ENCODE data around the gene LSM3. TPM values are rescaled to one million over a fixed set of nuclear protein-coding genes. Genes with fewer than 3 reads are reported as not detected.

The LSM3 gene
- total RNA-seq, 1 donor from 2014 or later: 8.8 TPM

DNA sequence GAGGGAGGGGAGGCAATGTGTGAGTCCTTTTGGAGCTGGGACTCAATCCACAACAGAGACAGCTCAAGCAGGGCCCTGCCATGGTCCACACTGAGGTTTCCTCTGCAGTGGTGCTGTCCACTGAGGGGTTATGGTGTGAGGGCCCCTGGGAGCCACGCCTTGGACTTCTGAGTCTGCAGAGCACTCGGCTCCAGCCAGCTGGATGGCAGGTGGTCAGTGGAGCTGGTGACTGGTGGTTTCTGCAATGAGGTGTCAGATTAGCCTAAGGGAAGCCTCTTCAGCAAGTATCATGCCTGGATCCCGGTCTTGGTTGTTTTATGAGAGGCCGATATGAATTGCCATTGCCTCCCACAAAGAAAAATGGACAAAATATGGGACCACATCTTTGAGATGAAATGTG, 21.7 kb downstream of the LSM3 start:
- DNase-seq (ENCODE audit: low read depth, low spot score): no peak

DNA sequence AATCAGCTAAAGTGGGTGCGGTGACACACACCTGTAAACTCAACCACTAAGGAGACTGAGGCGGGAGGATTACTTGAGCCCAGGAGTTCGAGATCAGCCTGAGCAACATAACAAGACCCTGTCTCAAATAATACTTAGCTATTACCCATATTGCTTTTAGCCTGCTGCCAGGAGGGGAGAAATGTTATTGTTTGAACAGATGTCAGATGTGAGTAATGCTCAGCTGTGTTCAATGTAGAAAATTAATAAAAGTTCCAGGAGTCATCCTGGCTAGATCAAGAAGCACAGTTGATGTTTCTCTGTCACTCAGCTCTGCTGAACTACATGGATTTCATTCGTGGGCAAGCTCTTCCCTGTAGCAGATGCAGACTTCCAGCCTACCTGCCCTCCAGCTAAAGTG, 22.2 kb downstream of the LSM3 start:
- DNase-seq (ENCODE audit: low read depth, low spot score): no peak

DNA sequence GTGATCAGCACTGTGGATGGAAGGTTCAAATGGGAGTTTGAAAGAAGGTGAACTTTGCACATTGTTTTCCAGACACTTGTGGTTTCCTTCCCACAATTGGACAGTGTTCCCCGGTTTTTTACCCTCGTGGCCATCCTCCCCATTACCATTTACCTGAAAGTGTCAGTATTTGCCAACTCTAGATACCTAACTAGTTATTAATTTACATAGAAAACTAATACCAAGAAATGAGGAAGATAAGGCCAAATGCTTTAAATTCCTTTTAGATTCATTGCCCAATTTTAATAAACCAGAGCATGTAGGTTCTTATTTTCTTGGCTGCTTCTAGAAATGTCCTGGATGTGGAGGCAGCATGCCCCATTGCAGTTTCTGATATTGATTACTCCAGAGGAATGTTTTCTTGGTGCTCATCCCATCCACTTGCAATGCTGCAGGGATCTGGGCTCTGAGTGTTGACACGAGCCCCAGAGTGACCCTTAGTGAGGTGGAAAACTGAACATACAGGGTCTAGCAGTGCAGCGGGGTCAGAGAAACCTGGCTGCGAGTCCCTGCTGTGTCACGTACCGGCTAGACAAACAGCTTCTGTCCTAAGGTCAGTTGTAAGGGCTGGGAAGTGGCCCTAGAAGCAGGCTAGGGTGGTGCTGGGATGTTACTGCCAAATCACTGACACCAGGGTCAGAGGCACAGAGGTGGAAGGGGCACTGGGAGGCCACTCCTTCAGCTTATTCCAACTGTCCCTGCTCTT, 23.5 kb downstream of the LSM3 start:
- no peak for DNase-seq (ENCODE audit: low read depth, low spot score)

DNA sequence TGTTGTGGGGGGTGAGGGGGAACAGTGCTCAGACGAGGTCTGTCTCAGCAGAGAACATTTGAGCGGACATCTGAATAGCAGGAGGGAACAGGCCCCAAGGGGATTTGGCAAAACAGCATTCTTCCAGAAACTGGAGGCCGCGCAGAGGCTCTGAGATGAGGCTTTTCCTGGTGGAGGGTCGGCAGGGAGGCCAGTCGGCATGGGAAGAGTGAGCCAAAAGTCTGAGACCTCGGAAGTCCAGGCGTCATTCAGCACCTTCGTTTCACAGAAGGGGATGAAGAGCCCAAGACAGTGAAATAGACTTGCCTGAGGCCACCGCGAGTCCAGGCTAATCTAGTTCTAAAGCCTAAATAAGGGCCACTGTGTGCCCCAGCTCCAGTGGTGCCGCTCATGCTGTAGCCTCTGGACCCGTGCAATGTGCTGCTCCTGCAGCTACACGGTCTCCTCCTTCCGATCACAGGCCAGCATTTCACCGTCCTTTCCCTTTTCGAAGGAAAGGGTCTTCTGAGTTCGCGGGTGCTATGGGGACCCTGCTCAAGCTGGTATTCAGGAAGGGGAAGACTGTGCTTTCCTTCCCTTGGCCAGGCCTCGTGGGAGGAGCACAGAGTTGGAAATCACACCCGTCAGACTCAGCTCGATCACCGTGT, 24.4 kb downstream of the LSM3 start:
- DNase-seq (ENCODE audit: low read depth, low spot score): no peak

DNA sequence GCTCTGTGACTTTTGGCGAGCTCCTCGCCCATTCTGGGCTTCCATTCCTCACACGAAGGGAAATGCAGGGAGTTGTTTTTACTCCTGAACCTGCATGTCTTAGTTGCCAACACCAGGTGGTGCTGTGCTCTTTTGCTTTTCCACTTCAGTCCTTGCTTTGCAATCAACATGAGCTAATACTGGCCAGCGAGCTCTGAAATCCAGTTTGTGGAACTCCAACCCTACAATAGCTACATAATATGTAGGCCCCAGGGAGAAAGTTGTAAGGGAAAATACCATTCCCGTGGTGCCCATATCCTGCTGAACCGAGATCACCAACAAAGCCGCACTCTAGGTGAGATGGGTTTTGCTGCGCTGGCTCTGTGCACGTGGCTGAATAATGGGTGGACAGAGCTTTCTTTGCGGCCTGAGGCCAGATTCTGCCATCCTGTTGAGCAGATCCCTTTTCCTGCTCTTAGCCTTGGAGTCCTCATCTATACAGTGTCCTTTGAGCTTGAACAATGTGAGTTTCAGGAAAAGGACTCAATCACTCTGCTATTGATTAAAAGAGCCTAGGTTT, 25.0 kb downstream of the LSM3 start:
- peak; percentile 55 for DNase-seq (ENCODE audit: low read depth, low spot score)

DNA sequence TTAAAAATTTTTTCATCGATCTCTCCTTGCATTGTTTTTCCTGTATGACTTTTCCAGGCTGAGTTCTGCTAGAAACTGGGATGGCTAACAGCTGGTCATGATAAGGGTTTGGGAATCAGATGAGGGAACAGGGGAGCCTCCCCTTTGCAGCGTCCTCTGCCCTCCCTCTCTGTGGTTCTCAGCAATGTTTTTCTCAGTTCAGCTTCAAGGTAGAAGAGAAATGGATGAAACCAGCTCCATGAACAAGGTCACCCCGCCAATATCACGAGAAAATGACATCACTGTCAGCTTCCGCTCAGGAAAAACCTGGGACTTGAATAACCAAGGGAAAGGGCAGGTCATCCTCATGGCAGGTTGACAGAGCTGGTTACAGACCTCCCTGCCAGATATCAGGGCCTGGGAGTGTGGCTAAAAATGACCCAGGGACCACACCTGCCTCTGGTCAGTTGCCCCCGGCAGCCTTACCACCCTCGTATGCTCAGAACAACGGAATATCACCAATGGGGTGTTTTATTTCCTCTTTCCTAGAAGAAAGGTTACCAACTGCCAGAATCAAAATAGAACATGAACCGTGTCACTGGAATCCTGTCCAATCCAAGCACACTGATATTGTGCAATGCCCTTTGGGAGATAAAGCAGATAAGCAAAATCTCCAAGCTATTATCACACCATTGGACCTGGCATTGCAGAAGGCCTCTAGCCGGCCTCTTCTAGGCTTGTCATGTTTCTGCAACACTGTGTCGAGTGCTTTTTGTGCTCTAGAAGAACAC, 26.1 kb downstream of the LSM3 start:
- no peak for DNase-seq (ENCODE audit: low read depth, low spot score)

DNA sequence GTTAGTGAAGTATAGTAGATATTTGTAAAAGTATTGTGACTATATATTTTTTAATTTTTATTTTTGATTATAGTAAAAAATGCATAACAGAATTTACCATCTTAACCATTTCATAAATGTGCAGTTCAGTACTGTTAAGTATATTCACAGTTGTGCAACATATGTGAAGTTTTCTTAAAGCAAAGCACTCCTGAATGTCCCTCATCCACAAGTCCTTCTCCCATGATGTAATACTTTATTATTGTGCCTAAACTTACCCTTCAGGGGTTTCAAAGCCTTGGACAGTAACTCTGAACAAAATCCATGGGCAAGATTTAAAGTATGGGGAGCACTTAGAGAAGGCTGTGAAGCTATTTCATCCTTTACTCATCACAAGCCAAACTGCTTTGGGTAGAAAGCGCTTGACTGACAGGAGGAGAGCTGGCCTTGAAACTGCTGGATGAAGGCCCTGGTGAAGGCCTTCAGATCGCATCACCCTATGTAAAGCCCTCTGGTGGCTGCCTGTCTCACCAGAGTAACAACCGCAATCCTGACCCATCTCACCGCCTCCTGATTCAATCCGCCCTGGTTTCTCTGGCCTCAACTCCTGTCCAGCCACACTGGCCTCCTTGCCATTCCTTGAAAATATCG, 28.0 kb downstream of the LSM3 start:
- no peak for DNase-seq (ENCODE audit: low read depth, low spot score)

DNA sequence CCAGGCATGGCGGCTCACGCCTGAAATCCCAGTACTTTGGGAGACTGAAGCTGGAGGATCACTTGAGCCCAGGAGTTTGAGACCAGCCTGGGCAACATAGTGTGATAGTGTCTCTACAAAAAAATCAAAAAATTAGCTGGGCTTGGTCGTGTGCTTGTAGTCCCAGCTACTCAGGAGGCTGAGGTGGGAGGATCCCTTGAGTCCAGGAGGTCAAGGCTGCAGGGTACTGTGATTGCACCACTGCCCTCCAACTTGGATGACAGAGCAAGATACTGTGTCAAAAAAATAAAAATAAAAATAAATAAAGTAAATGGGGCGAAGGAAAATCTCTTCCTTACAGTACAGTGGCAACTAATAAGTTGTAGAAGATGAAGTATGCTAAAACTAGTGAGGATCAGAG, 29.6 kb downstream of the LSM3 start:
- no peak for DNase-seq (ENCODE audit: low read depth, low spot score)

DNA sequence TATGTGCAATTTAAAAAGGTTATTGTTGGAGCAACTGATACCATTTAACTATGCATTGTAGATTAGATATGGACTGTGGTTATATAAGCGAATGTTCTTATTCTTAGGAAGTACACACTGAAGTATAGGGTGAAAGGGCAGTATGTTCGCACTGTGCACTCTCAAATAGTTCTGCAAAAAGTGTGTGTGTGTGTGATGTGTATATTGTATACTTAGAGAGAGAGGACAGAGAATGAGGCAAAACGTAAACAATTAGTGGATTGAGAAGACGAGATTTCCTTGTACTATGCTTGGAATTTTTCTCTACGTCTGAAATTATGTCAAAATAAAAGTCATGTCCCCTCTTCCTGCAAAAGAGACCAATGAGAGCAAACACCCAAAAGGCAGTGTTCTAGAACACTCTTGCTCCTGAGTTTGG, 30.4 kb downstream of the LSM3 start:
- DNase-seq (ENCODE audit: low read depth, low spot score): no peak

DNA sequence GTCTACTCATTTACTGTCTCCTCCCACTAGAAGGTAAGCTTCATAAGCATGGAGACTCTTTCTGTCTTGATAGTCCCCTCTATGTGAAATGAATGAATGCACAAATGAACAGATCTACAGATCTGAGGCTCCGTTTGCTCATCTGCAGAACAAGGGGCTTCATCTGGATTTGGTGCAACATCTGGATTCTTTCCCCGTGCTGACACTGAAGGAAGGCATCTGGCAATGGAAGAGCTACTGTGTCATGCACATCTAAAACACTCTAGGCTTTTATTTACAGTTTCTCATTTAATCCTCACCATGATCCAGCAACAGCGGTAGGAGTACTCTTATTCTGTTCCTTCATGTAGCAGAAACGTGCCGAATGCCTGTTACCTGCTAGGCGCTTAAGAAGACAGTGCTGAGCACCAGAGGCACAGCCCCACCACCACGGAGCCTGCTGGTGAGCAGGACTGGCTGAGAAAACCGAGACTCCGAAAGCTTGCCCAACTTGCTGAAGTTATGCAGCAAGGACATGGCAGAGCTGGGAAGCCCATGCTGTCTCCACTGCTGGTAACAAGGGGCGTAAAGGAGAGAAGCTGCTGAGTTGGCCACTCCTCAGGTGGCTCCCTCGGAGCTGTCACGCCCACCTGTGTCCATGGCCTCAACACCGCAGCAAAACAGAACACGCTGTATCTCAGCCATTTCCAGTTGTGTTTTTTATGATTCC, 31.1 kb downstream of the LSM3 start:
- no peak for DNase-seq (ENCODE audit: low read depth, low spot score)

DNA sequence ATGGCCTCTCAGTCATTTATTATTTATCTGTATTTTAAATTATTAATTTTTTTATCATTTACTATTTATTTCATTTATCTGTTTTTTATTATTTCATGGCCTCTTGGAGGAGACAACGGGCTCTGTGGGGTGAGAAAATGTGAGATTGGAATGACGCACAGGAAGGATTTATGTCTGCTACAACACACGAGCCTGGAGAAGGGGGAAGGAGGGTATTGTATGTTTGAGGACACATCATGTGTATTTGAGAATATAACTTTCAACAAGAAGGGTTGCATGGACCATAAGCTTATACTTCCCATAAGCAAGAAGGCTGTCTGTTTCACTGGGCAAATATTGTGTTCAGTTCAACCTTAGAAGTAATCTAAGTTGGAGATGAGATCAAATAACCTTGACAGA, 31.7 kb downstream of the LSM3 start:
- DNase-seq (ENCODE audit: low read depth, low spot score): no peak

DNA sequence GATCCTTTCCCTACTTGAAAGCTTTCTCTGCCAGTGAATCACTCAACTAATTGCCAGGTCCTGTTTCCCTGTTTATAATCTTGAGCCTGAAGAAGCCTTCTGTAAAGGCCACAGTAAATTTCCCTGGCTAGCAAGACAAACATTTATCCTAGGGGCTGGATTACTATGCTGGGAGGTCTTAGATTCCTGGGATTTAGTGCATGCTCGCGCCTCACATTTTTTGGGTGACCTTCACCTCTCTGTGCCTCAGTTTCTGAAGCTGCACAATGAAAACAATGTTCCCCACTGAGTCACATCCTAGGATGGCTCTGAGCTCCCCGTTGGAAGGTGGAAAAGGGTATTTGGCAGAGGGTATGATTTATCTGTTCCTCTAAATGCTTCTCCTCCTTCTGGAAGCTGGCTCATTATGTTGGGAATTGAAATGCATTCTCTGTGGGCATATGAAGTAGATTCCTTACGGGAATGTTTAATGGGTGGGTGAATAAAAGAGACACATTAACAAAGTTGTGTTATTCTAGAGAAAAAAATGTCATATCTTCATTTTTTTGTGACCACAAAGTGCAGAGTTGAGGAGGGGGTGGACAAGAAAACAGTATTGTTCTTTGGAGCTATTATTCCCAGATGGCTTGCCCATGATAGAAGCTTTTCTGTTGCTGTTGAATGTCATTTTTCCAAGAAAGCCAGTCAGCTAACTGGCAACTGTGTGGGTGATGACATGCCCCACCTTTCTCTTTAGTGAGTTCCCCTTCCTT, 32.4 kb downstream of the LSM3 start:
- DNase-seq (ENCODE audit: low read depth, low spot score): no peak

DNA sequence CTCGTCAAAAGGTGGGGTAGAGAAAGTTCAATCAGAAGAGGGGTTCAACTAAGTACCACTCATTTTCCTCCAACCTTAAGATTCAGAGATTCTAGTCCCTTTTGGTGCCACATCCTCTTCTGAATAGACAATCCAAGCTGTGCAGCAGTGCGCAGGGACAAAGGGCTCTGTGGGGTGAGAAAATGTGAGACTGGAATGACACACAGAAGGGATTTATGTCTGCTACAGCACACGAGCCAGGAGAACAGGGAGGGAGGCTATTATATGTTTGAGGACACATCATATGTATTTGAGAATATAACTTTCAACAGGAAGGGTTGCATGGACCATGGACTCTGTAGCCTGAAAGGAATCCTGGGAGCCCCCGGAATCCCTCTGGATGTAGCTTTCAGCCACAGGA, 33.0 kb downstream of the LSM3 start:
- DNase-seq (ENCODE audit: low read depth, low spot score): no peak

DNA sequence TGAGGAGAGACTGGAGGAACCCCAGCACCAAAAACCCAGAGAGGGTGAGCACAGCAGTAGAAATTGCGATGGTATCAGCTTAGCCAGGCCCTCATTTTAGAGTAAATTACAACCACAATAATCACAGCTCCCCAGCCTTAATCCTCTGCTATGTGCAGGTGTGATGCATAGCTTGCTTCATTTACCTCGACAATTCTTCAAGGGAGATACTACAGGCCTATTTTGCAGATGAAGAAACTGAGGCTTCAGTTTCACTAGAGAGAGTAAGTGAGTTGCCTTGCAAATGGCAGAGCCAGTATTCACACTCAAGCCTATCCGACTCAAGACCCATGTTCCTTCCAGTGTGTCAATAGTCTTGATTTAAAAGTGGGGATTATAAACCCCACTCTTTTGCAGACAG, 33.4 kb downstream of the LSM3 start:
- DNase-seq (ENCODE audit: low read depth, low spot score): no peak

DNA sequence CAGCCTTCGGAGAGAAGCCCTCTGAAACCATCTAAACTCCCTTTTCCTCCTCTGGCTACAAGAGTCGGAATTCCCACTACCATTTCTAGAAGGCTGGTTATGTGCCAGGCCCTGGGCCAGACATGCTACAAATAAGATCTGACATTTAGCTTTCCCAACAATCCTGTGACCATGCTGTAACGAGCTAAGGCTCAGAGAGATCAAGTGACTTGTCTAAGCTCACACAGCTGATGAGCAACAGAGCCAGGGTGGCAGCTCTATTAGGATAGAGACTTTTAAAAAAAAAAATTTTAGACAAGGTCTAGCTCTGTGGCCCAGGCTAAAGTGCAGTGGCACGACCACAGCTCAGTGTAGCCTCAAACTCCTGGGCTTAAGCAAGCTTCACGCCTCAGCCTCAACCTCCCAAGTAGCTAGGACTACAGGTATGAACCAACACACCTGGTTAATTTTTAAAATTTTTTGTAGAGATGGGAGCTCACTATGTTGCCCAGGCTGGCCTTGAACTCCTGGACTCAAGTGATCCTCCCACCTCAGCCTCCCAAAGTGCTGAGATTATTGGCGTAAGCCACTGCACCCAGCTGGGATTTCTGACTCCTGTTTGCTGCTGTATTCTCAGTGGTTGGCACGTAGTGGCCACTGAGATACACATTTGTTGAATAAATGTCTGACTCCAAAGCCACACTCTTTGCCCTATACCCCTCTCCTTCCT, 34.6 kb downstream of the LSM3 start:
- no peak for DNase-seq (ENCODE audit: low read depth, low spot score)

DNA sequence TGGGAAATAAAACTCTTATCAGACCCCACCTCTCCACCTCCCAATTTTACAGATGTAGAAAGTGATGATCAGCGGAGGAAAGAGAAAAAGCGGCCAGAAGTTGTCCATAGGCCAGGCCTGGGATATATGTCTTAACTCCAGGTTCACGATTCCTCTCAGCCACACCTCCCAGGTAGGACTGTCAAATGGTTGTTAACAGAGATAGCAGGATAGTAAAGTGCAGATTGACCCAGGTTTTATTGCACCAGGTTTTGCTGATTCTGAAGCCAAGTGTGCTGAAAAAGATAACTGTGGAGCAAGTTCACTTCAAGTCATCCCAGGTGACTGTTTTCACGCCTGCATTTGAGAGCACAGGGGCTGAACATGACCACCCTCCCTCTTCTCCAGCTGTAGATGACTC, 36.1 kb downstream of the LSM3 start:
- DNase-seq (ENCODE audit: low read depth, low spot score): no peak

DNA sequence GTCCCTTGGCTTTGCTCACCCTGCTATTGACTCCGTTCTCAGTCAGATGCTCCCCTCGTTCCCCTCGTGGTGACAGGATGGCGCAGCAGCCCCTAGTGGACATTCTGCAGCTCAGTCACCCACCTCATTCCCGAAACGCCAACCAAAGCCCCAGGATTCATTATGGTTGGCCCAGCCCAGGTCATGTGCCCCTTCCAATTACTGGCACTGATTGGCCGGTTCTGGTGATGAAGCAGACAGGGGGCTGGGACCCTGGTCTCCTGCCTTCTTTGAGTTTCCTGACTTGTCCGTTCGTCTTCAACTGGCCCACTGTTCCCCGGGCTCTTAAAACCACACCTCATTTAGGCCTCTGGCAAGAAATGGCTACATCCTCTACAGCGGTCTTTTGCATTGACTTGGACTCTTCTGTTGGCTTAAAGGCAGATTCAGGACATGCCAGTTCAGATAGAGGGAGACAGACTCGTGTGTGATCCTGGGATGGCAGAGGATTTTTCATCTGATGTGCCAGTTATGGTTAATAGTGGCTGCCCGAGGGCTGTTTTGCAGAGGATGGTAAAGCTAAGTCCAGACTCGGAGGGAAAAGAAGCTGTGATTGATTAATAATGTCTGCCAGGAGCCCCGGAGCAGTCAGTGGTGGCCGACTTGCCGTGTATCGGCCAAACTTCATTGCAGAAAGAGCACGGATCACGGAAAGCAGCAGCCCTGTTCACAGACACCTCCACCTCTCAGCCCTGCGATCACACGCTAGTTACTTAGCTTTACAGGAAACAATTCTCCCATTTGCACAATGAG, 37.8 kb downstream of the LSM3 start:
- DNase-seq (ENCODE audit: low read depth, low spot score): no peak

DNA sequence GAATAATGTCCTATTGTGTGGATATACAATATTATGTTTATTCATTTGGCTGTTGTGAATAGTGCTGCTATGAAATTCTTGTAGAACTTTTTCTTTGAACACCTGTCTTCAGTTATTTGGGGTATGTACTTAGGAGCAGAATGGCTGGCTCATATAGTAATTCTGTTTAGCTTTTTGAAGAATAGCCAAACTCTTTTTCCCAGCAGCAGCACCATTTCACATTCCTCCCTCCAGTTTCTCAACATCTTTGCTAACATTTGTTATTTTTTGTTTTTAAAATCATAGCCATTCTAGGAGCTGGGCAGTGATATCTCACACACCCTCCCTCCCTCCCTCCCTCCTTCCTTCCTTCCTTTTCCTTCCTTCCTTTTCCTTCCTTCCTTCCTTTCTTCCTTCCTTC, 39.7 kb downstream of the LSM3 start:
- no peak for DNase-seq (ENCODE audit: low read depth, low spot score)

DNA sequence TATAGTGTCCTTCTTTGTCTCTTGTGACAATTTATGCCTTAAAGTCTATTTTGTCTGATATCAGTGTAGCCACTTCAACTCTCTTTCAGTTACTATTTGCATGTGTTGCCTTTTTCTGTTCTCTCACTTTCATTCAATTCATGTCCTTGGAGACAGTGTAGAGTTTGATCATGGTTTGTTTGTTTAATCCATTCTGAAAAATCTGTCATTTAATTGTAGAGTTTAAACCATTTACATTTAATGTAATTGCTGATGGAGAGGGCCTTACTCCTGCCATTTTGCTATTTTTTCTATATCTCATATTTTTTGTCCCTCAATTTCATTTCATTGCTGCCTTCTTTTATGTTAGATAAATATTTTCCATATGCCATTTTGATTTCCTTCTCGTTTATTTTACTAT, 42.3 kb downstream of the LSM3 start:
- DNase-seq (ENCODE audit: low read depth, low spot score): no peak
